SU-DHL-6 (cell line): ENCODE measurements around the gene DGKH.

Source experiments
- H2AFZ ChIP-seq: fragments of 200-600 bp; sonication (generic); 2 replicates; pipeline ENCODE4 v1.6.1; 2014; ENCODE audit warnings: low read depth, mild to moderate bottlenecking, moderate library complexity, mixed read lengths, antibody characterized with exemption, low read length; ENCODE audit not compliant: severe bottlenecking
- H3F3A ChIP-seq: fragments of 200-600 bp; shearing (Covaris generic); 2 replicates; pipeline ENCODE4 v1.6.0; 2016; ENCODE audit warnings: antibody characterized with exemption, mild to moderate bottlenecking; ENCODE audit not compliant: insufficient read depth
- H3K27ac ChIP-seq: fragments of 200-600 bp; sonication (generic); 2 replicates; pipeline ENCODE4 v1.5.1; 2016; ENCODE audit warnings: low read depth, mild to moderate bottlenecking, low read length, moderate library complexity, mixed read lengths
- H3K27me3 ChIP-seq: fragments of 200-600 bp; sonication (generic), shearing (Covaris generic); 2 replicates; pipeline ENCODE4 v1.6.0; 2014; ENCODE audit warnings: mild to moderate bottlenecking, low read length
- H3K36me3 ChIP-seq: fragments of 200-600 bp; sonication (generic); 2 replicates; pipeline ENCODE4 v1.6.1; 2014; ENCODE audit warnings: mild to moderate bottlenecking, low read length, mixed read lengths
- H3K4me2 ChIP-seq: fragments of 300-600, 200-600 bp; shearing (Covaris generic), sonication (generic); 2 replicates; pipeline ENCODE4 v1.6.0; 2014; ENCODE audit warnings: low read length, low read depth, mild to moderate bottlenecking; ENCODE audit not compliant: poor library complexity, severe bottlenecking
- H3K4me3 ChIP-seq: fragments of 200-600 bp; sonication (generic); 2 replicates; pipeline ENCODE4 v1.5.1; 2014; ENCODE audit warnings: antibody characterized with exemption, low read length, mild to moderate bottlenecking, mixed read lengths; ENCODE audit not compliant: insufficient read depth, poor library complexity, severe bottlenecking
- H3K79me2 ChIP-seq: fragments of 200-600 bp; sonication (generic); 2 replicates; pipeline ENCODE4 v1.6.1; 2014; ENCODE audit warnings: mild to moderate bottlenecking, low read length, moderate library complexity; ENCODE audit not compliant: insufficient read depth
- H3K9ac ChIP-seq: fragments of 200-600 bp; sonication (generic); 2 replicates; pipeline ENCODE4 v1.7.0; 2014; ENCODE audit warnings: mild to moderate bottlenecking, low read length
- H3K9me2 ChIP-seq: fragments of 200-600 bp; sonication (generic); replicated peaks from 2 replicates; pipeline ENCODE4 v1.6.1; 2014; ENCODE audit warnings: low read length; ENCODE audit not compliant: insufficient read depth
- H3K9me3 ChIP-seq: fragments of 200-600 bp; sonication (generic); 2 replicates; pipeline ENCODE4 v1.6.1; 2014; ENCODE audit warnings: low read length, mixed read lengths; ENCODE audit not compliant: insufficient read depth
- H4K20me1 ChIP-seq: fragments of 200-600 bp; sonication (generic); 2 replicates; pipeline ENCODE4 v1.6.1; 2014; ENCODE audit warnings: low read depth, mild to moderate bottlenecking, antibody characterized with exemption, low read length, moderate library complexity, mixed read lengths
- EZH2phosphoT487 ChIP-seq: fragments of 200-600 bp; sonication (generic), shearing (Covaris generic); conservative IDR thresholded peaks from 2 replicates; pipeline ENCODE4 v1.6.1; 2018; ENCODE audit warnings: mild to moderate bottlenecking, antibody characterized with exemption, low read length, moderate library complexity, mixed read lengths
- TF ChIP-seq, protein P1 (sequence below): fragments of 200-600 bp; sonication (generic); IDR thresholded peaks from one replicate; pipeline ENCODE4 v1.5.1; 2017; ENCODE audit warnings: antibody characterized with exemption, mild to moderate bottlenecking, low read length, moderate library complexity; ENCODE audit not compliant: insufficient read depth, poor library complexity, severe bottlenecking

The DGKH gene

GRCh38 chr13:42174344-42175162, 126.1 kb downstream of the DGKH start:
- Histone ChIP-seq H2AFZ (no peak overlapping the region), H3K27me3 (no peaks in the 10 kb centered on the region), H3K4me2 (no peak overlapping the region), H3K36me3 (no peaks in the 10 kb centered on the region), H3F3A (no peaks in the 10 kb centered on the region), H3K79me2 (no peaks in the 10 kb centered on the region), H3K9me3 (no peaks in the 10 kb centered on the region), H3K27ac (no peak overlapping the region), H4K20me1 (no peaks in the 10 kb centered on the region), H3K4me3 (no peak overlapping the region), H3K9me2 (no peaks in the 10 kb centered on the region), H3K9ac (no peak overlapping the region)
- TF ChIP-seq EZH2phosphoT487: no peak
- TF ChIP-seq, protein P1, sequence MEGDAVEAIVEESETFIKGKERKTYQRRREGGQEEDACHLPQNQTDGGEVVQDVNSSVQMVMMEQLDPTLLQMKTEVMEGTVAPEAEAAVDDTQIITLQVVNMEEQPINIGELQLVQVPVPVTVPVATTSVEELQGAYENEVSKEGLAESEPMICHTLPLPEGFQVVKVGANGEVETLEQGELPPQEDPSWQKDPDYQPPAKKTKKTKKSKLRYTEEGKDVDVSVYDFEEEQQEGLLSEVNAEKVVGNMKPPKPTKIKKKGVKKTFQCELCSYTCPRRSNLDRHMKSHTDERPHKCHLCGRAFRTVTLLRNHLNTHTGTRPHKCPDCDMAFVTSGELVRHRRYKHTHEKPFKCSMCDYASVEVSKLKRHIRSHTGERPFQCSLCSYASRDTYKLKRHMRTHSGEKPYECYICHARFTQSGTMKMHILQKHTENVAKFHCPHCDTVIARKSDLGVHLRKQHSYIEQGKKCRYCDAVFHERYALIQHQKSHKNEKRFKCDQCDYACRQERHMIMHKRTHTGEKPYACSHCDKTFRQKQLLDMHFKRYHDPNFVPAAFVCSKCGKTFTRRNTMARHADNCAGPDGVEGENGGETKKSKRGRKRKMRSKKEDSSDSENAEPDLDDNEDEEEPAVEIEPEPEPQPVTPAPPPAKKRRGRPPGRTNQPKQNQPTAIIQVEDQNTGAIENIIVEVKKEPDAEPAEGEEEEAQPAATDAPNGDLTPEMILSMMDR: no peak

DNA sequence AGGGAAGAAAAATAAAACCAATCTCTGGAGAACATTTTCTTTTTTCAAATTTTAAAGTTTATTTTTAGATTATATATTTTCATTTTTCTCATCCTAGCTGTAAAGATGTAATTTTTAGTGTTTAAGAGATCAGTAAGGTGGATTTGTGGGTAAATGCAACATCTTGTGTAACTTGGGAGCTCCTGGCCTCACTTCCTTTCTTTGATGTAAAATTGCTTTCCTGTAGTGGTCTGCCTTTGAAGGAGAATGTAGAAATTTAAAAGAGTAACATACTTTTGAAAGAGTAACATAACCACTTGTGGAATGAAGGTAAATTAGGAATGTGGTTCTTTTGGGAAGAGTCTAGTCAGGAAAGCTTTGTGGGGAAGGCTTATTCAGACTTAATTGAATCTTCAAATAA, 127.8 kb downstream of the DGKH start:
- no peaks in the 10 kb centered on the region for H3K27me3 ChIP-seq
- H2AFZ ChIP-seq: no peak overlapping the region
- no peaks in the 10 kb centered on the region for H3K9me2 ChIP-seq
- no peaks in the 10 kb centered on the region for H3F3A ChIP-seq
- no peaks in the 10 kb centered on the region for H3K79me2 ChIP-seq
- H3K4me3 ChIP-seq: no peak overlapping the region
- no peaks in the 10 kb centered on the region for H3K36me3 ChIP-seq
- no peak overlapping the region for H3K4me2 ChIP-seq
- no peaks in the 10 kb centered on the region for H4K20me1 ChIP-seq
- H3K27ac ChIP-seq: no peak overlapping the region
- TF ChIP-seq EZH2phosphoT487: no peak
- no peaks in the 10 kb centered on the region for H3K9me3 ChIP-seq
- H3K9ac ChIP-seq: no peak overlapping the region

- no peaks in the 10 kb centered on the region for H3K9me2 ChIP-seq
- no peaks in the 10 kb centered on the region for H3K79me2 ChIP-seq
Observed at GRCh38 chr13:42177189-42177588, 128.7 kb downstream of the DGKH start.

More at GRCh38 chr13:42177189-42177588, 128.7 kb downstream of the DGKH start:
- Histone ChIP-seq H3K27ac (no peak overlapping the region), H3K36me3 (no peaks in the 10 kb centered on the region), H2AFZ (no peak overlapping the region), H3K27me3 (no peaks in the 10 kb centered on the region), H3K9ac (no peak overlapping the region), H3F3A (no peaks in the 10 kb centered on the region), H3K4me2 (no peak overlapping the region), H3K9me3 (no peaks in the 10 kb centered on the region), H4K20me1 (no peaks in the 10 kb centered on the region), H3K4me3 (no peak overlapping the region)
- TF ChIP-seq EZH2phosphoT487: no peak
- TF ChIP-seq, protein P1: no peak
